Thyroid gland (tissue), 4 donors: ENCODE results near the gene TRAPPC2.

ENCODE experiments used
- CTCF ChIP-seq, 6 experiments: fragments of 200-600 bp in 3 of 6; fragments of 450-650 bp in 3 of 6; sonication (generic) in 3 of 6; IDR thresholded peaks; one replicate each; pipeline ENCODE4 v1.5.1; 2016 to 2019; ENCODE audit warnings: antibody characterized with exemption in 6 of 6, mild to moderate bottlenecking in 2 of 6, inconsistent platforms in 1 of 6, moderate library complexity in 1 of 6
- POLR2A ChIP-seq, 2 donors: fragments of 450-650 bp; IDR thresholded peaks; one replicate each; pipeline ENCODE4 v1.6.1; 2017; ENCODE audit warnings: antibody characterized with exemption in 2 of 2, mild to moderate bottlenecking in 2 of 2, moderate library complexity in 1 of 2

- TF ChIP-seq CTCF (IDR thresholded peaks at IDR 0.05): no peak
- TF ChIP-seq POLR2A (IDR thresholded peaks at IDR 0.05): no peak
Measured at GRCh38 chrX:13703135-13703534, 31.3 kb downstream of the TRAPPC2 start.
